HG03025 (cell line): ENCODE results near the gene SETD3.

ENCODE experiments used
- ATAC-seq: cut with Tn5 transposase; IDR thresholded peaks from one replicate; pipeline ENCODE4 v1.9.1; 2021; ENCODE audit warnings: mild to moderate bottlenecking, moderate library complexity; ENCODE audit not compliant: unreplicated experiment, low FRiP score

SETD3 gene

GRCh38 chr14:99462210-99462609, 18.4 kb downstream of the SETD3 start:
- ATAC-seq = no peak

- no peak for ATAC-seq
These were observed 19.1 kb downstream of the SETD3 start for GRCh38 chr14:99461411-99462085.

- no peak for ATAC-seq
These were observed 19.9 kb downstream of the SETD3 start for GRCh38 chr14:99460793-99461192.

- ATAC-seq = no peak
These were observed 21.1 kb downstream of the SETD3 start for GRCh38 chr14:99459481-99460100.

GRCh38 chr14:99454246-99454645, 26.4 kb downstream of the SETD3 start:
- no peak for ATAC-seq

- ATAC-seq = no peak
These were observed 27.7 kb downstream of the SETD3 start for GRCh38 chr14:99452968-99453367.

GRCh38 chr14:99451234-99451633, 29.4 kb downstream of the SETD3 start:
- no peak for ATAC-seq

GRCh38 chr14:99450266-99450665, 30.4 kb downstream of the SETD3 start:
- no peak for ATAC-seq

GRCh38 chr14:99447739-99448138, 32.9 kb downstream of the SETD3 start:
- ATAC-seq = no peak

- no peak for ATAC-seq
These were observed 34.7 kb downstream of the SETD3 start for GRCh38 chr14:99445931-99446330.

GRCh38 chr14:99441918-99442317, 38.7 kb downstream of the SETD3 start:
- no peak for ATAC-seq

GRCh38 chr14:99441157-99441870, 39.3 kb downstream of the SETD3 start:
- no peak for ATAC-seq

GRCh38 chr14:99440278-99440677, 40.4 kb downstream of the SETD3 start:
- ATAC-seq = no peak

- ATAC-seq = no peak
These were observed 43.0 kb downstream of the SETD3 start for GRCh38 chr14:99437706-99438105.

GRCh38 chr14:99436247-99437180, 44.1 kb downstream of the SETD3 start:
- ATAC-seq = no peak

- no peak for ATAC-seq
These were observed 45.3 kb downstream of the SETD3 start for GRCh38 chr14:99435327-99435726.

- no peak for ATAC-seq
These were observed 48.2 kb downstream of the SETD3 start for GRCh38 chr14:99432485-99432884.

- no peak for ATAC-seq
These were observed 48.7 kb downstream of the SETD3 start for GRCh38 chr14:99431986-99432385.

- no peak for ATAC-seq
These were observed 50.2 kb downstream of the SETD3 start for GRCh38 chr14:99430491-99430890.

- ATAC-seq = no peak
These were observed 52.9 kb downstream of the SETD3 start for GRCh38 chr14:99427632-99428300.
